IPS-18a (cell line): ENCODE results near the gene DNAJA4.

ENCODE experiments used
- H3K27ac ChIP-seq: one replicate; pipeline ENCODE4 v1.5.1; 2013; ENCODE audit warnings: low read length
- H3K27me3 ChIP-seq: one replicate; pipeline ENCODE4 v1.6.1; 2013; ENCODE audit warnings: mild to moderate bottlenecking, low read length; ENCODE audit not compliant: control insufficient read depth, insufficient read depth
- H3K36me3 ChIP-seq: one replicate; pipeline ENCODE4 v1.6.1; 2013; ENCODE audit warnings: low read depth, low read length; ENCODE audit not compliant: control insufficient read depth
- H3K4me1 ChIP-seq: one replicate; pipeline ENCODE4 v1.6.1; 2013; ENCODE audit warnings: low read depth, low read length; ENCODE audit not compliant: control insufficient read depth
- H3K4me3 ChIP-seq: one replicate; pipeline ENCODE4 v1.5.1; 2013; ENCODE audit warnings: low read length
- H3K9ac ChIP-seq: one replicate; pipeline ENCODE4 v1.6.1; 2013; ENCODE audit warnings: mild to moderate bottlenecking, low read length, moderate library complexity
- H3K9me3 ChIP-seq: one replicate; pipeline ENCODE4 v1.6.1; 2013; ENCODE audit warnings: low read depth, low read length; ENCODE audit not compliant: control insufficient read depth

Gene DNAJA4

DNA sequence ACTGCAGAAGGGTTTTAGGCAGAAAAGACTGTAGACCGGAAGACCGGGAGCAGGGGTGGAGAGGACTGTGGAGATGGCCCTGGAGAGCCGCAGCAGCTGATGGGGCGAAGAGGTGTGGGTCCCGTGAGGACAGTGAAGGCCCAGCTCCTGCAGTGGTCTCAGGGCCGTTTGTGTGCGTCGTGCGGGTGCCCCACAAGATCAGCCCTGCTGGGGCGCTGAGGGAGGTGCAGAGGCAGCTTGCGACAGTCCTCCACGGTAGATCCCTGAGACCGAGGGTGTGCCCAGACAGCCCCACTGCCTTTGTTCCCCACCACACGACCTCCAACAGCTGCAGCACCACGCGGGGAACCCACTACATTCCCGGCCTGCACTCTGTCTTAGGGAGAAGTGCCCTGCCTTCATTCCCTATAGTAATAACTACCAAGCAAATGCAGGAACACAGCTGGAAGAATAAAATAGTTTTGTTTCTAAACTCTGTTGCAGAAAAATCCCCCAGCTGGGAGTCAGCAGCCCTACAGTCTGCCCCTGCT lies 56.7 kb downstream of the DNAJA4 start:
- H3K9ac ChIP-seq = no peak overlapping the region
- H3K27ac ChIP-seq = no peak overlapping the region
- H3K36me3 ChIP-seq = no peaks in the 10 kb centered on the region
- H3K4me1 ChIP-seq = peaks cover 36% of the 10 kb centered on the region
- H3K4me3 ChIP-seq = no peak overlapping the region
- H3K9me3 ChIP-seq = no peaks in the 10 kb centered on the region
- no peaks in the 10 kb centered on the region for H3K27me3 ChIP-seq

DNA sequence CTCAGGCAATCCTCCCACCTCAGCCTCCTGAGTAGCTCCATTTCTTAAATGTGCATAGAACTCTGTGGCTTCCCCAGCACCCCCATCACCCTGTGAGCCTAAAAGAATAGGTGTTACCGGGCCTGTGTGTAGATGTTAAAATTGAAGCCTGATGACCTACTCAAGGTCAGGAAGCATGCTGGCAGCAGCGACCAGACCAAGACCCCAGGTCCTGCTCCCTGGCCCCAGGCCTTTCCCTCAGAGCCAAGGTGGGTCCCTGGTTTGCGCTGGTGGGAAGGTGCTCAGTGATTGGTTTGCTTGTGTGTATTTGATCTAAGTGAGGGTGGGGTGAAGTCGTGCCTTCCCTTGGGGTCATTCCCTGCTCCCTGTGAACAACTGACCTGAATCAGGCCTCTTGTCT lies 57.4 kb downstream of the DNAJA4 start:
- Histone ChIP-seq H3K9me3 (no peaks in the 10 kb centered on the region), H3K27ac (no peak overlapping the region), H3K9ac (peak overlapping the region; percentile 38), H3K4me1 (peaks cover 29% of the 10 kb centered on the region), H3K36me3 (no peaks in the 10 kb centered on the region), H3K27me3 (no peaks in the 10 kb centered on the region), H3K4me3 (no peak overlapping the region)

DNA sequence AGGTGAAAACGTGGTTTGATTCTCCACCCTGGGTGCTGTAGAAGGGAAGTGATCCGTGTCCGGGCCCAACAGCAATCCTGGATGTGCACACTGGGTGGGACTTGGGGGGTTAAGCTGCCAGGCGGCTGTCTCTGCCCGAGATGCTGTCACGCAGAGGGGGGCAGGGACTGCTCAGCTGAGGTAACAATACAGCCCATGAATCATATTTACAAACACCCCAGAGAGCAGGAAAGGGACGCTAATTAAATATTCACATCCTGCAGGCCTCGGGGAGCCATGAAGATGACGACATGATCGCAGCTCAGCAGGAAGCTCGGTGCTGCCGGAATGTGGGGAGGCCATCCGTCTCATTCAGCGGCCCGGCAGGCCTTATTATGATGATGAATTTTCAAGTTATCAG lies 57.9 kb downstream of the DNAJA4 start:
- Histone ChIP-seq H3K4me3 (no peak overlapping the region), H3K4me1 (peaks cover 25% of the 10 kb centered on the region), H3K36me3 (no peaks in the 10 kb centered on the region), H3K27ac (peak overlapping the region; percentile 18), H3K9me3 (no peaks in the 10 kb centered on the region), H3K27me3 (no peaks in the 10 kb centered on the region), H3K9ac (peak overlapping the region; percentile 38)

GRCh38 chr15:78322724-78323521 lies 58.6 kb downstream of the DNAJA4 start:
- Histone ChIP-seq H3K27ac (peak overlapping the region; percentile 18), H3K36me3 (no peaks in the 10 kb centered on the region), H3K9ac (peak overlapping the region; percentile 38), H3K4me3 (no peak overlapping the region), H3K9me3 (no peaks in the 10 kb centered on the region), H3K4me1 (peaks cover 24% of the 10 kb centered on the region), H3K27me3 (no peaks in the 10 kb centered on the region)

DNA sequence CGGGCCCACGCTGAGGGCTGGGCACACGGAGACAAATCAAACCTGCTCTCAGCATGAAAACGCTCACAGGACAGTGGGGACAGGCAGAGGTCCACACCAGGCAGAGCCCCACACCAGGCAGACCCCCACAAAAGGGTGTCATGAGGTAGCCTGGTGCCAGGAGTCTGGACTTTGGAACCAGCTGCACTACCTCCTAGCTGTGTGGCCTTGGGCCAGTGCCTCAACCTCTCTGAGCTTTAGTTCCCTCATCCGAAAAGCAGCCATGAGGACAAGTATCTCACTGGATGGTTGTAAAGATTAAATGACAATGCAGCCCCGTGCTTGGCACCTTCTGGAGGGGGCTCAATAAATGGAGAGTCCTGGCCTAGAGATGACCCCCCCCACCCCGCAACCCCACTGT lies 59.3 kb downstream of the DNAJA4 start:
- H3K4me3 ChIP-seq = no peak overlapping the region
- H3K9me3 ChIP-seq = no peaks in the 10 kb centered on the region
- no peaks in the 10 kb centered on the region for H3K36me3 ChIP-seq
- H3K27ac ChIP-seq = no peak overlapping the region
- H3K4me1 ChIP-seq = peaks cover 24% of the 10 kb centered on the region
- H3K27me3 ChIP-seq = no peaks in the 10 kb centered on the region
- H3K9ac ChIP-seq = no peak overlapping the region

- no peaks in the 10 kb centered on the region for H3K27me3 ChIP-seq
- no peaks in the 10 kb centered on the region for H3K9me3 ChIP-seq
- H3K4me3 ChIP-seq = no peak overlapping the region
- H3K4me1 ChIP-seq = peaks cover 24% of the 10 kb centered on the region
- no peaks in the 10 kb centered on the region for H3K36me3 ChIP-seq
- H3K9ac ChIP-seq = no peak overlapping the region
- H3K27ac ChIP-seq = no peak overlapping the region
Measured at GRCh38 chr15:78324144-78324543, 59.8 kb downstream of the DNAJA4 start.

DNA sequence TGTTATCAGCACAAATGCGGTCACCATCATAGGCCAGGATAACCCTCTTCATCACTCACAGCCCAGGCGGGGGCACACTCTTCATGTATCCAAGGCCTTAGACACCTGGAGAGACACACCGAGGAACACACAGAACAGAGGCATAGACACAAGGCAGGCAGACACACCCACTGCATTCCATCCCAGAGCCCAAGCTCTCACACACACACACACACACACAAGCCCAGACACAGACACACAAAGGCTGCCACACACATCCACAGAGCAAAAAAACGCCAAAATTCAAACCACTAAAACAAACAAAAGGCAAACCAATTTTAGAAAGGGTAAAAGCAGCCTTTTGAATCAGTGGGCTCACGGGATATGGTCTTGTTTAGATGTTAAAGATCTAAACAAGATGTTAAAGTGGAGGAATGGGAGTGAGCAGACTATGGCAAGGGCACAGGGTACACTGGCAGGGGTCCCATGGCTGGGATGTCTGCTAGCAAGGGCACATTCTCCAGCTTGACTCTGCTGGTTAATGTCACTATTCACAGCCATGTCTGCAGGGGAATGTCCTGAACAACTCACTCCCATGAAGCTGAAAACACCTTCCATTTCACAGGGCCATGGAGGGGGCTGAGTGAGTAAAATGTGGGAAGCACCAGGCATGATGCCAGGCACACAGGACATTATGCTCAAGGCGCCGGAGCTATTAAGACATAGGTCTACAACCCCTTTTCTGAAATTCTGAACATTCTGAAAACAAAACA lies 60.9 kb downstream of the DNAJA4 start:
- H3K27ac ChIP-seq = no peak overlapping the region
- H3K36me3 ChIP-seq = no peaks in the 10 kb centered on the region
- no peaks in the 10 kb centered on the region for H3K9me3 ChIP-seq

DNA sequence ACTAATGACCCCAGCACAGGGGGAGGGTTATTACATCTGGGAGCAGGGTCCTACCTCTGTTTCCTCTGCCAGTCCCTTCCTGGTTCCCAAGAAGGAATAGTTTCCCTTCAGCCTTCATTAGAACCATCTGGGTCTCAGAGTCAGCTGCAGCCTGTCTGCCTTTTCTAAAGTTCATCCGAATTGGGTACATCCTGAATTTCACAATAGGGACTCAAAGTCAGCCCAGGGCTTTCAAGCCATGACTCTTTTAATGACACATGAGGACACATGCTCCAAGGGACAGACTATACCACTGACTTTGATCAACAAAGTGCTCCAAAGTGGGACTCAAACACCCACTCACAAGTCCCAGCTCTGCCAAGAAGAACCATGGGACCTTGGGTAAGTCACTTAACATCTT lies 63.1 kb downstream of the DNAJA4 start:
- no peaks in the 10 kb centered on the region for H3K9me3 ChIP-seq
- peaks cover 20% of the 10 kb centered on the region for H3K4me1 ChIP-seq
- no peak overlapping the region for H3K27ac ChIP-seq
- H3K36me3 ChIP-seq = no peaks in the 10 kb centered on the region
- H3K9ac ChIP-seq = no peak overlapping the region
- H3K4me3 ChIP-seq = no peak overlapping the region
- H3K27me3 ChIP-seq = no peaks in the 10 kb centered on the region

More for the DNA sequence above, 60.9 kb downstream of the DNAJA4 start:
- H3K9ac ChIP-seq = no peak overlapping the region
- H3K27me3 ChIP-seq = no peaks in the 10 kb centered on the region
- no peak overlapping the region for H3K4me3 ChIP-seq
- H3K4me1 ChIP-seq = peaks cover 24% of the 10 kb centered on the region

DNA sequence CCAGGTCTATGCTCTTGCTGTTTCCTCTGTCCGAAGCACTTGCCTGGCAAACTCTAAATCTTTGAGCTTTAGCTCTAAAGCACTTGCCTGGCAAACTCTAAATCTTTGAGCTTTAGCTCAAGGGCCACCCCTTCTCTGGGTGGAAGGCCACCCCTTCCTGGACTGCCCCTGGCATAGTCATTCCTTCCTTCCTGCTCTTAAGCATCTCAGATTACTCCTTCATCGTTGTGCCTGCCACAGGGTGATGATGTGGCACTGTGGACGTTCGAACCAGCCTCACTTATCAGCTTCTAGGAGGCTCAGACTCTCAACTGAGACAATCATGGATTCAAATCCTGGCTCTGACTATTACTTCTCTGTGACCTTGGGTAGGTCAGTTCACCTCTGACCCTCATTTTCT lies 65.3 kb downstream of the DNAJA4 start:
- no peaks in the 10 kb centered on the region for H3K36me3 ChIP-seq

More for the DNA sequence above, 65.3 kb downstream of the DNAJA4 start:
- no peaks in the 10 kb centered on the region for H3K9me3 ChIP-seq
- no peak overlapping the region for H3K9ac ChIP-seq
- no peak overlapping the region for H3K4me3 ChIP-seq
- peaks cover 10% of the 10 kb centered on the region for H3K4me1 ChIP-seq
- H3K27ac ChIP-seq = no peak overlapping the region
- no peaks in the 10 kb centered on the region for H3K27me3 ChIP-seq
